K562 (cell line): ENCODE data around the gene CALU. TPM values are rescaled to one million over a fixed set of nuclear protein-coding genes. Genes with fewer than 3 reads are reported as not detected.

Source experiments
- CEBPB ChIP-seq: fragments of 450-650 bp; IDR thresholded peaks from 2 replicates; pipeline ENCODE4 v1.6.1; 2016; ENCODE audit warnings: missing genetic modification characterization, missing compliant biosample characterization
- DNMT1 ChIP-seq: fragments of 450-650 bp; IDR thresholded peaks from 2 replicates; pipeline ENCODE4 v1.6.1; 2016; ENCODE audit warnings: antibody characterized with exemption, mild to moderate bottlenecking
- FOS ChIP-seq: IDR thresholded peaks from 3 replicates; pipeline ENCODE4 v1.6.1; 2011; ENCODE audit not compliant: insufficient read length; ENCODE audit errors: extremely low read depth
- FOXM1 ChIP-seq, 2 experiments: fragments of 450-650 bp in 1 of 2; sonication (generic) in 1 of 2; formaldehyde crosslinking in 1 of 2; IDR thresholded peaks; 2 replicates each; pipeline versions ENCODE4 v1.6.1 to v1.9.0; 2017 to 2022; ENCODE audit warnings: low read depth in 2 of 2, mild to moderate bottlenecking in 2 of 2, missing genetic modification reagents in 1 of 2, moderate library complexity in 1 of 2
- HDAC3 ChIP-seq: fragments of 450-650 bp; IDR thresholded peaks from 2 replicates; pipeline ENCODE4 v1.6.1; 2018; ENCODE audit warnings: borderline replicate concordance, mild to moderate bottlenecking, moderate library complexity; ENCODE audit not compliant: partially characterized antibody
- IFI16 ChIP-seq: fragments of 250-450 bp; sonication (Bioruptor Pico); IDR thresholded peaks from 2 replicates; pipeline ENCODE4 v2.1.2; 2022; ENCODE audit warnings: mild to moderate bottlenecking, inconsistent platforms
- MTA3 ChIP-seq: fragments of 450-650 bp; formaldehyde crosslinking; IDR thresholded peaks from 2 replicates; pipeline ENCODE4 v1.6.1; 2017; ENCODE audit warnings: mild to moderate bottlenecking, borderline replicate concordance
- NCOR1 ChIP-seq: fragments of 450-650 bp; IDR thresholded peaks from 2 replicates; pipeline ENCODE4 v1.6.1; 2016; ENCODE audit warnings: mild to moderate bottlenecking, moderate library complexity
- NFXL1 ChIP-seq: fragments of 450-650 bp; formaldehyde crosslinking; IDR thresholded peaks from 2 replicates; pipeline ENCODE4 v1.4.0; 2021; ENCODE audit warnings: mild to moderate bottlenecking
- NR2F6 ChIP-seq: fragments of 450-650 bp; formaldehyde crosslinking; IDR thresholded peaks from 2 replicates; pipeline ENCODE4 v1.4.0; 2020; ENCODE audit warnings: mild to moderate bottlenecking
- NR3C1 ChIP-seq: sonication (generic); formaldehyde crosslinking; IDR thresholded peaks from 2 replicates; pipeline ENCODE4 v1.8.1; 2022; ENCODE audit warnings: missing genetic modification reagents
- POLR2G ChIP-seq: fragments of 200-400 bp; formaldehyde crosslinking; IDR thresholded peaks from 2 replicates; pipeline ENCODE4 v1.6.1; 2017; ENCODE audit warnings: low read depth, mild to moderate bottlenecking, antibody characterized with exemption, low read length, moderate library complexity
- STAG1 ChIP-seq: sonication (generic); formaldehyde crosslinking; IDR thresholded peaks from 2 replicates; pipeline ENCODE4 v1.5.0; 2020; ENCODE audit warnings: missing genetic modification reagents, borderline replicate concordance
- STAT5A ChIP-seq: IDR thresholded peaks from 2 replicates; pipeline ENCODE4 v1.6.1; 2012; ENCODE audit warnings: low read length, inconsistent platforms, borderline replicate concordance
- TBP ChIP-seq: optimal IDR thresholded peaks from 2 replicates; pipeline ENCODE3; 2011; ENCODE audit warnings: low read depth, low read length, improper control_type of control experiment
- ZC3H11A ChIP-seq: IDR thresholded peaks from 2 replicates; pipeline ENCODE4 v1.6.1; 2012; ENCODE audit warnings: low read depth, low read length, improper control_type of control experiment
- ZNF12 ChIP-seq: sonication (generic); formaldehyde crosslinking; IDR thresholded peaks from 2 replicates; pipeline ENCODE4 v1.4.0; 2020; ENCODE audit warnings: mild to moderate bottlenecking, missing genetic modification reagents
- ZNF431 ChIP-seq: sonication (generic); formaldehyde crosslinking; IDR thresholded peaks from 2 replicates; pipeline ENCODE4 v1.8.0; 2022; ENCODE audit warnings: mild to moderate bottlenecking, missing genetic modification reagents
- polyA plus RNA-seq, 8 experiments: library from polyadenylated mRNA; depleted of rRNA in 4 of 8; stranded (reverse) in 5 of 8; unstranded in 3 of 8; fragments of >200 nt; fragmentation: Nextera tagmentation in 2 of 8; fragmentation: Illumina TruSeq in 1 of 8; extraction: Ambion mirVana in 2 of 8; extraction: Trizol in 1 of 8; gene quantifications; 2 replicates each; pipeline versions ENCODE4 v1.2.1 to v1.2.3, GENCODE V29; 2011 to 2014; ENCODE audit warnings: inconsistent platforms in 1 of 8, missing spikeins in 1 of 8
- total RNA-seq, 7 experiments: library from RNA; depleted of rRNA in 6 of 7; stranded (reverse); fragments of >200 nt in 6 of 7; fragmentation: Illumina TruSeq in 2 of 7; extraction: Trizol in 2 of 7; gene quantifications; 2 replicates each; pipeline versions ENCODE4 v1.2.1 to v1.2.3, GENCODE V29; 2011 to 2021; ENCODE audit warnings: low replicate concordance in 1 of 7
- TF ChIP-seq, protein P1 (sequence below): conservative IDR thresholded peaks from 2 replicates; pipeline ENCODE4 v1.6.1; 2011; ENCODE audit warnings: low read depth, mild to moderate bottlenecking, low read length; ENCODE audit not compliant: control insufficient read depth
- TF ChIP-seq, protein P2 (sequence below): fragments of 450-650 bp; formaldehyde crosslinking; IDR thresholded peaks from 2 replicates; pipeline ENCODE4 v1.4.0; 2022; ENCODE audit warnings: mild to moderate bottlenecking, moderate library complexity
- TF ChIP-seq, protein P3 (sequence below): sonication (generic); formaldehyde crosslinking; IDR thresholded peaks from 2 replicates; pipeline ENCODE4 v1.8.0; 2022; ENCODE audit warnings: mild to moderate bottlenecking, missing genetic modification reagents
- TF ChIP-seq, protein P4 (sequence below): fragments of 450-650 bp; IDR thresholded peaks from 2 replicates; pipeline ENCODE4 v1.6.1; 2016; ENCODE audit warnings: low read depth, mild to moderate bottlenecking, moderate library complexity
- TF ChIP-seq, protein P5 (sequence below), 2 experiments: fragments of 450-650 bp in 1 of 2; sonication (generic) in 1 of 2; formaldehyde crosslinking; conservative IDR thresholded peaks; 2 replicates each; pipeline versions ENCODE4 v1.4.0 to v1.8.1; 2020 to 2022; ENCODE audit warnings: mild to moderate bottlenecking in 1 of 2, missing genetic modification reagents in 1 of 2

Gene CALU
- total and polyA plus RNA-seq, 9 of the 15 experiments (the other 6 are each of a cell fraction or from before 2014, with no cell fraction given), result 166 to 286 (median 215) TPM

DNA sequence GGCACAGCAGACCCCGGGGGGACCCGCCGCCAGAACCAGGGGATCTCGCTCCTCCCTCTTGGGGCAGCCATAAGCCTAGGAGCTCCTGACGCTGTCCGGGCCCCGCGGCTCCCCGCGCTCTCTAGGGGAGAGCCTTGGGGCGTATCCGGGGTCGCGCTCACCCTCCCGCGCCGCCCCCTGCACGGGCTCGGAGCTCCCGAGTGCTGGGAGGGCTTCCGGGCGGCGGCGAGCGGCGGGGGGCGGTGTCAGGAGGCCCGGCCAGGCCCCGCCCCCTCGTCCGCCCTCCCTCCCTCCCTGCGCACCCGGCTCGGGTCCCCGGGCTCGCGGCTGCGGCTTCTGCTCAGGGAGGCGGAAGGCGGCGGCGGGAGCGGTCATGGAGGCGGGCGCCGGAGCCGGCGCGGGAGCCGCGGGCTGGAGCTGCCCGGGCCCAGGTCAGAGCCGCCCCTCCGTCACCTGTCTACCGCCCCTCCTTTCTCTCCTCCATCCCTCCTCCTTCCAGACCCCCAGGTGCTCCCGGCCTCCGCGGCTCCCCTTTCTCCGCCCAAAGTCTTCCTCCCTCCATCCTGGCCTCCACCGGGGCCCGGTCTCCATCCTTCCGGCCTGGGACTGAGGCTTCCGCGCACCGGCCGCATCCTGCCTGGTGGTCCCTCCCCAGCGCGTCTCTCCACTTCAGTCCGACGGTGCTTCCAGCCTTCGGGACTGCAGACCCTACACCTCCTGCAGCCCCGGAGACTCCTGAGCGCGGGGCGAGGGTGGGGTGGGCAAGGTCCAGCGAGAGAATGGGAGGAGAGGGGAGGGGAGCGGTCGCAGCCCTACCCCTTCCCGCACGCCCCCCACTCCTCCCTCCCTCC, 52.2 kb downstream of the CALU start, which contains the start of gene CCDC136 (continued):
- no peak for TF ChIP-seq NCOR1
- TF ChIP-seq, protein P1, sequence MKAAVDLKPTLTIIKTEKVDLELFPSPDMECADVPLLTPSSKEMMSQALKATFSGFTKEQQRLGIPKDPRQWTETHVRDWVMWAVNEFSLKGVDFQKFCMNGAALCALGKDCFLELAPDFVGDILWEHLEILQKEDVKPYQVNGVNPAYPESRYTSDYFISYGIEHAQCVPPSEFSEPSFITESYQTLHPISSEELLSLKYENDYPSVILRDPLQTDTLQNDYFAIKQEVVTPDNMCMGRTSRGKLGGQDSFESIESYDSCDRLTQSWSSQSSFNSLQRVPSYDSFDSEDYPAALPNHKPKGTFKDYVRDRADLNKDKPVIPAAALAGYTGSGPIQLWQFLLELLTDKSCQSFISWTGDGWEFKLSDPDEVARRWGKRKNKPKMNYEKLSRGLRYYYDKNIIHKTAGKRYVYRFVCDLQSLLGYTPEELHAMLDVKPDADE, result peak; percentile 79
- TF ChIP-seq, protein P2, sequence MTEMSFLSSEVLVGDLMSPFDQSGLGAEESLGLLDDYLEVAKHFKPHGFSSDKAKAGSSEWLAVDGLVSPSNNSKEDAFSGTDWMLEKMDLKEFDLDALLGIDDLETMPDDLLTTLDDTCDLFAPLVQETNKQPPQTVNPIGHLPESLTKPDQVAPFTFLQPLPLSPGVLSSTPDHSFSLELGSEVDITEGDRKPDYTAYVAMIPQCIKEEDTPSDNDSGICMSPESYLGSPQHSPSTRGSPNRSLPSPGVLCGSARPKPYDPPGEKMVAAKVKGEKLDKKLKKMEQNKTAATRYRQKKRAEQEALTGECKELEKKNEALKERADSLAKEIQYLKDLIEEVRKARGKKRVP (CRISPR knock-in tag), result 0 out of 2 replicates have a peak, but pooled peaks have one; percentile 29
- TF ChIP-seq, protein P3, sequence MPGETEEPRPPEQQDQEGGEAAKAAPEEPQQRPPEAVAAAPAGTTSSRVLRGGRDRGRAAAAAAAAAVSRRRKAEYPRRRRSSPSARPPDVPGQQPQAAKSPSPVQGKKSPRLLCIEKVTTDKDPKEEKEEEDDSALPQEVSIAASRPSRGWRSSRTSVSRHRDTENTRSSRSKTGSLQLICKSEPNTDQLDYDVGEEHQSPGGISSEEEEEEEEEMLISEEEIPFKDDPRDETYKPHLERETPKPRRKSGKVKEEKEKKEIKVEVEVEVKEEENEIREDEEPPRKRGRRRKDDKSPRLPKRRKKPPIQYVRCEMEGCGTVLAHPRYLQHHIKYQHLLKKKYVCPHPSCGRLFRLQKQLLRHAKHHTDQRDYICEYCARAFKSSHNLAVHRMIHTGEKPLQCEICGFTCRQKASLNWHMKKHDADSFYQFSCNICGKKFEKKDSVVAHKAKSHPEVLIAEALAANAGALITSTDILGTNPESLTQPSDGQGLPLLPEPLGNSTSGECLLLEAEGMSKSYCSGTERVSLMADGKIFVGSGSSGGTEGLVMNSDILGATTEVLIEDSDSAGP (CRISPR knock-in tag), result no peak
- TF ChIP-seq CEBPB, result no peak
- no peak for TF ChIP-seq HDAC3
- TF ChIP-seq, protein P4, sequence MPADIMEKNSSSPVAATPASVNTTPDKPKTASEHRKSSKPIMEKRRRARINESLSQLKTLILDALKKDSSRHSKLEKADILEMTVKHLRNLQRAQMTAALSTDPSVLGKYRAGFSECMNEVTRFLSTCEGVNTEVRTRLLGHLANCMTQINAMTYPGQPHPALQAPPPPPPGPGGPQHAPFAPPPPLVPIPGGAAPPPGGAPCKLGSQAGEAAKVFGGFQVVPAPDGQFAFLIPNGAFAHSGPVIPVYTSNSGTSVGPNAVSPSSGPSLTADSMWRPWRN, result no peak
- TF ChIP-seq TBP, result peak; percentile 67
- no peak for TF ChIP-seq STAG1
- peak; percentile 72; the same call in 1 of the 2 replicates for TF ChIP-seq MTA3
- no peak for TF ChIP-seq DNMT1
- no peak for TF ChIP-seq IFI16 (CRISPR knock-in tag)
- no peak for TF ChIP-seq ZNF12 (CRISPR knock-in tag)
- TF ChIP-seq, protein P5, sequence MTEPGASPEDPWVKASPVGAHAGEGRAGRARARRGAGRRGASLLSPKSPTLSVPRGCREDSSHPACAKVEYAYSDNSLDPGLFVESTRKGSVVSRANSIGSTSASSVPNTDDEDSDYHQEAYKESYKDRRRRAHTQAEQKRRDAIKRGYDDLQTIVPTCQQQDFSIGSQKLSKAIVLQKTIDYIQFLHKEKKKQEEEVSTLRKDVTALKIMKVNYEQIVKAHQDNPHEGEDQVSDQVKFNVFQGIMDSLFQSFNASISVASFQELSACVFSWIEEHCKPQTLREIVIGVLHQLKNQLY (CRISPR knock-in tag; conservative IDR thresholded peaks at IDR 0.05), result no peak
- TF ChIP-seq STAT5A, result no peak
- TF ChIP-seq FOS, result no peak
- TF ChIP-seq NFXL1, result no peak
- TF ChIP-seq ZNF431, result no peak
- TF ChIP-seq NR3C1, result 0 out of 2 replicates have a peak, but pooled peaks have one; percentile 51
- TF ChIP-seq FOXM1 (IDR thresholded peaks at IDR 0.05; ENCODE audit: low read depth), result no peak
- TF ChIP-seq FOXM1 (CRISPR knock-in tag; IDR thresholded peaks at IDR 0.05; ENCODE audit: low read depth), result no peak
- TF ChIP-seq ZC3H11A, result no peak
- peak; percentile 95 for TF ChIP-seq POLR2G
- TF ChIP-seq NR2F6 (CRISPR knock-in tag), result no peak
